SU-DHL-6 (cell line): ENCODE results near the gene NEGR1.

ENCODE experiments used
- H2AFZ ChIP-seq: fragments of 200-600 bp; sonication (generic); 2 replicates; pipeline ENCODE4 v1.6.1; 2014; ENCODE audit warnings: low read depth, mild to moderate bottlenecking, moderate library complexity, mixed read lengths, antibody characterized with exemption, low read length; ENCODE audit not compliant: severe bottlenecking
- H3F3A ChIP-seq: fragments of 200-600 bp; shearing (Covaris generic); 2 replicates; pipeline ENCODE4 v1.6.0; 2016; ENCODE audit warnings: antibody characterized with exemption, mild to moderate bottlenecking; ENCODE audit not compliant: insufficient read depth
- H3K27ac ChIP-seq: fragments of 200-600 bp; sonication (generic); 2 replicates; pipeline ENCODE4 v1.5.1; 2016; ENCODE audit warnings: low read depth, mild to moderate bottlenecking, low read length, moderate library complexity, mixed read lengths
- H3K27me3 ChIP-seq: fragments of 200-600 bp; sonication (generic), shearing (Covaris generic); 2 replicates; pipeline ENCODE4 v1.6.0; 2014; ENCODE audit warnings: mild to moderate bottlenecking, low read length
- H3K36me3 ChIP-seq: fragments of 200-600 bp; sonication (generic); 2 replicates; pipeline ENCODE4 v1.6.1; 2014; ENCODE audit warnings: mild to moderate bottlenecking, low read length, mixed read lengths
- H3K4me2 ChIP-seq: fragments of 300-600, 200-600 bp; shearing (Covaris generic), sonication (generic); 2 replicates; pipeline ENCODE4 v1.6.0; 2014; ENCODE audit warnings: low read length, low read depth, mild to moderate bottlenecking; ENCODE audit not compliant: poor library complexity, severe bottlenecking
- H3K4me3 ChIP-seq: fragments of 200-600 bp; sonication (generic); 2 replicates; pipeline ENCODE4 v1.5.1; 2014; ENCODE audit warnings: antibody characterized with exemption, low read length, mild to moderate bottlenecking, mixed read lengths; ENCODE audit not compliant: insufficient read depth, poor library complexity, severe bottlenecking
- H3K79me2 ChIP-seq: fragments of 200-600 bp; sonication (generic); 2 replicates; pipeline ENCODE4 v1.6.1; 2014; ENCODE audit warnings: mild to moderate bottlenecking, low read length, moderate library complexity; ENCODE audit not compliant: insufficient read depth
- H3K9ac ChIP-seq: fragments of 200-600 bp; sonication (generic); 2 replicates; pipeline ENCODE4 v1.7.0; 2014; ENCODE audit warnings: mild to moderate bottlenecking, low read length
- H3K9me2 ChIP-seq: fragments of 200-600 bp; sonication (generic); replicated peaks from 2 replicates; pipeline ENCODE4 v1.6.1; 2014; ENCODE audit warnings: low read length; ENCODE audit not compliant: insufficient read depth
- H3K9me3 ChIP-seq: fragments of 200-600 bp; sonication (generic); 2 replicates; pipeline ENCODE4 v1.6.1; 2014; ENCODE audit warnings: low read length, mixed read lengths; ENCODE audit not compliant: insufficient read depth
- H4K20me1 ChIP-seq: fragments of 200-600 bp; sonication (generic); 2 replicates; pipeline ENCODE4 v1.6.1; 2014; ENCODE audit warnings: low read depth, mild to moderate bottlenecking, antibody characterized with exemption, low read length, moderate library complexity, mixed read lengths
- CTCF ChIP-seq: fragments of 200-600 bp; sonication (generic); IDR thresholded peaks from one replicate; pipeline ENCODE4 v1.5.1; 2017; ENCODE audit warnings: antibody characterized with exemption, mild to moderate bottlenecking, low read length, moderate library complexity; ENCODE audit not compliant: insufficient read depth, poor library complexity, severe bottlenecking
- EZH2phosphoT487 ChIP-seq: fragments of 200-600 bp; sonication (generic), shearing (Covaris generic); conservative IDR thresholded peaks from 2 replicates; pipeline ENCODE4 v1.6.1; 2018; ENCODE audit warnings: mild to moderate bottlenecking, antibody characterized with exemption, low read length, moderate library complexity, mixed read lengths

The NEGR1 gene

GRCh38 chr1:71586030-71586429 lies 696.3 kb downstream of the NEGR1 start:
- no peaks in the 10 kb centered on the region for H3K9me2 ChIP-seq
- H3K27me3 ChIP-seq, result no peaks in the 10 kb centered on the region
- no peak overlapping the region for H3K4me2 ChIP-seq
- H3K79me2 ChIP-seq, result no peaks in the 10 kb centered on the region
- no peak overlapping the region for H3K4me3 ChIP-seq
- TF ChIP-seq EZH2phosphoT487 (no peak), CTCF (no peak)
- H3K36me3 ChIP-seq, result no peaks in the 10 kb centered on the region
- H3F3A ChIP-seq, result no peaks in the 10 kb centered on the region
- H3K27ac ChIP-seq, result no peak overlapping the region
- H2AFZ ChIP-seq, result no peak overlapping the region
- no peaks in the 10 kb centered on the region for H3K9me3 ChIP-seq
- H4K20me1 ChIP-seq, result no peaks in the 10 kb centered on the region
- no peak overlapping the region for H3K9ac ChIP-seq

- no peak overlapping the region for H3K4me3 ChIP-seq
- no peaks in the 10 kb centered on the region for H3K27me3 ChIP-seq
- H3K4me2 ChIP-seq, result no peak overlapping the region
- H4K20me1 ChIP-seq, result no peaks in the 10 kb centered on the region
- H3K9me3 ChIP-seq, result no peaks in the 10 kb centered on the region
- no peak overlapping the region for H3K9ac ChIP-seq
- H3K9me2 ChIP-seq, result no peaks in the 10 kb centered on the region
- TF ChIP-seq EZH2phosphoT487, result no peak
- no peak for TF ChIP-seq CTCF
- no peak overlapping the region for H2AFZ ChIP-seq
- no peaks in the 10 kb centered on the region for H3F3A ChIP-seq
- H3K79me2 ChIP-seq, result no peaks in the 10 kb centered on the region
- H3K27ac ChIP-seq, result no peak overlapping the region
- no peaks in the 10 kb centered on the region for H3K36me3 ChIP-seq
These were observed 698.6 kb downstream of the NEGR1 start for GRCh38 chr1:71583756-71584155.

GRCh38 chr1:71582673-71583072 lies 699.7 kb downstream of the NEGR1 start:
- TF ChIP-seq EZH2phosphoT487 (no peak), CTCF (no peak)
- Histone ChIP-seq H3K27ac (no peak overlapping the region), H3K9me2 (no peaks in the 10 kb centered on the region), H3K9me3 (no peaks in the 10 kb centered on the region), H3K27me3 (no peaks in the 10 kb centered on the region), H2AFZ (no peak overlapping the region), H3F3A (no peaks in the 10 kb centered on the region), H3K4me3 (no peak overlapping the region), H4K20me1 (no peaks in the 10 kb centered on the region), H3K36me3 (no peaks in the 10 kb centered on the region), H3K9ac (no peak overlapping the region), H3K79me2 (no peaks in the 10 kb centered on the region), H3K4me2 (no peak overlapping the region)
